Measurements from ENCODE around the gene SLC22A13. TPM values are rescaled to one million over a fixed set of nuclear protein-coding genes. Genes with fewer than 3 reads are reported as not detected.

SLC22A13 gene
- under 1 TPM in 5 of 6 experiments, not detected in 1; 0.17 to 0.30 (median 0.20) TPM for total RNA-seq (2021; fragmentation: NEBNext Ultra II Directional; extraction: Animal tissue kit (Norgen Biotek cat#: 25700))
- long read RNA-seq = 0 reads

- H3K27ac Mint-ChIP-seq = no peak within 1 kb of the TSS
- H3K4me3 Mint-ChIP-seq = no peak within 1 kb of the TSS
These were observed at the start of gene SLC22A13 for GRCh38 chr3:38265604-38266307. TSS of gene SLC22A13 (plus strand) at chr3:38265812. CDS start at chr3:38265861, 49 bp downstream.

GRCh38 chr3:38219609-38220197 is 45.9 kb upstream of the SLC22A13 start:
- no peak overlapping the region for H3K4me3 Mint-ChIP-seq
- no peaks in the 10 kb centered on the region; the same call in 1 of the 2 replicates for H3K27me3 Mint-ChIP-seq (ENCODE audit: insufficient read depth)
- peaks cover 49% of the 10 kb centered on the region for H3K4me1 Mint-ChIP-seq (ENCODE audit: low read depth)
- no peak for DNase-seq
- H3K27ac Mint-ChIP-seq = no peak overlapping the region
- TF ChIP-seq, protein P1, sequence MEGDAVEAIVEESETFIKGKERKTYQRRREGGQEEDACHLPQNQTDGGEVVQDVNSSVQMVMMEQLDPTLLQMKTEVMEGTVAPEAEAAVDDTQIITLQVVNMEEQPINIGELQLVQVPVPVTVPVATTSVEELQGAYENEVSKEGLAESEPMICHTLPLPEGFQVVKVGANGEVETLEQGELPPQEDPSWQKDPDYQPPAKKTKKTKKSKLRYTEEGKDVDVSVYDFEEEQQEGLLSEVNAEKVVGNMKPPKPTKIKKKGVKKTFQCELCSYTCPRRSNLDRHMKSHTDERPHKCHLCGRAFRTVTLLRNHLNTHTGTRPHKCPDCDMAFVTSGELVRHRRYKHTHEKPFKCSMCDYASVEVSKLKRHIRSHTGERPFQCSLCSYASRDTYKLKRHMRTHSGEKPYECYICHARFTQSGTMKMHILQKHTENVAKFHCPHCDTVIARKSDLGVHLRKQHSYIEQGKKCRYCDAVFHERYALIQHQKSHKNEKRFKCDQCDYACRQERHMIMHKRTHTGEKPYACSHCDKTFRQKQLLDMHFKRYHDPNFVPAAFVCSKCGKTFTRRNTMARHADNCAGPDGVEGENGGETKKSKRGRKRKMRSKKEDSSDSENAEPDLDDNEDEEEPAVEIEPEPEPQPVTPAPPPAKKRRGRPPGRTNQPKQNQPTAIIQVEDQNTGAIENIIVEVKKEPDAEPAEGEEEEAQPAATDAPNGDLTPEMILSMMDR (IDR thresholded peaks at IDR 0.05) = no peak
- no peaks in the 10 kb centered on the region for H3K9me3 Mint-ChIP-seq
- peaks cover 42% of the 10 kb centered on the region for H3K36me3 Mint-ChIP-seq (ENCODE audit: low read depth)

More at GRCh38 chr3:38265604-38266307, at the start of gene SLC22A13:
- DNase-seq = no peak
- Mint-ChIP-seq H3K9me3 (no peaks in the 10 kb centered on the region), H3K36me3 (ENCODE audit: low read depth) (peaks cover 17% of the 10 kb centered on the region), H3K4me1 (ENCODE audit: low read depth) (peaks cover 8% of the 10 kb centered on the region), H3K27me3 (ENCODE audit: insufficient read depth) (no peaks in the 10 kb centered on the region; the same call in 1 of the 2 replicates)
- TF ChIP-seq, protein P1 (IDR thresholded peaks at IDR 0.05) = no peak

GRCh38 chr3:38221005-38221404 is 44.6 kb upstream of the SLC22A13 start:
- H3K4me1 Mint-ChIP-seq (ENCODE audit: low read depth) = peaks cover 55% of the 10 kb centered on the region
- DNase-seq = no peak
- H3K27ac Mint-ChIP-seq = 0 out of 2 replicates have a peak overlapping the region, but pooled peaks have one; percentile 1
- no peaks in the 10 kb centered on the region for H3K9me3 Mint-ChIP-seq
- H3K36me3 Mint-ChIP-seq (ENCODE audit: low read depth) = peaks cover 47% of the 10 kb centered on the region
- TF ChIP-seq, protein P1 (IDR thresholded peaks at IDR 0.05) = no peak
- no peaks in the 10 kb centered on the region; the same call in 1 of the 2 replicates for H3K27me3 Mint-ChIP-seq (ENCODE audit: insufficient read depth)
- no peak overlapping the region for H3K4me3 Mint-ChIP-seq

DNA sequence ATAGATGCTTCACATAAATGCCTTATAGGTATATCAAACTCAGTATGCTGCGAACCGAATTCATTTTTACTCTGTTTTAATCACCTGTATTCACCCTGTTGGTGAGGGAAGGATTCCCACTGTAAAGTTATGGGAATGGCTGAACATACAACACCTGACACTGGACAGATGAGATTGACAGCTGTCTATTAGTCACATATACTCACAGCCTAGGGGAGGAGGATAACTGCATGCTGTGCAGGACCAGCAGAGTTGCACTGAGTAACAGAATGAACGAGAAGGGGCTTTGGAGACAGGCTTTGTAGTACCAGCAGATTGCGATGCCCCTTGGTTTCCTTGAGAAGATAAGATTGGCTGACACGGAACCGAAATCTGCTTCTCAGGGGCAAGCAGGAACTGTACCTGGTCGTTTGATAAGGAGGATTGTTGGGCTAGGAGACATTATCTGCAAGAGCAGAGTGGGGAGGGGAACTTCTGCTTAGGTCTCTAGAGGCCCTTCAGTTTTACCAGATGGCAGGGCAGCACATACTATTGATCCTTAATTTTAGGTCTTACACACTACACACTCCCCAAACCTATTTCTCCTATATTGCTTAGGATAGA is 43.5 kb upstream of the SLC22A13 start:
- Mint-ChIP-seq H3K4me1 (ENCODE audit: low read depth) (peaks cover 55% of the 10 kb centered on the region), H3K9me3 (no peaks in the 10 kb centered on the region), H3K36me3 (ENCODE audit: low read depth) (peaks cover 42% of the 10 kb centered on the region), H3K27ac (no peak overlapping the region), H3K27me3 (ENCODE audit: insufficient read depth) (no peaks in the 10 kb centered on the region; the same call in 1 of the 2 replicates), H3K4me3 (no peak overlapping the region)
- TF ChIP-seq, protein P1 (IDR thresholded peaks at IDR 0.05) = no peak
- no peak for DNase-seq

- Mint-ChIP-seq H3K36me3 (ENCODE audit: low read depth) (peaks cover 44% of the 10 kb centered on the region), H3K4me3 (no peak overlapping the region; the same call in 1 of the 2 replicates), H3K27me3 (ENCODE audit: insufficient read depth) (no peaks in the 10 kb centered on the region), H3K9me3 (no peaks in the 10 kb centered on the region), H3K27ac (peak overlapping the region; percentile 78; the same call in 1 of the 2 replicates), H3K4me1 (ENCODE audit: low read depth) (peaks cover 54% of the 10 kb centered on the region)
- DNase-seq = no peak
- TF ChIP-seq, protein P1 (IDR thresholded peaks at IDR 0.05) = no peak
These were observed 41.3 kb upstream of the SLC22A13 start for GRCh38 chr3:38224357-38224756.

Measured in HFFc6 (cell line).